ENCODE results near the gene CLPSL2. TPM values are rescaled to one million over a fixed set of nuclear protein-coding genes. Genes with fewer than 3 reads are reported as not detected.

The CLPSL2 gene
- total RNA-seq, 1 donor from 2014 or later: not detected

Other genes with a start within 250 kb of the CLPSL2 start
- gene FKBP5, start 87.7 kb upstream of the CLPSL2 start, total RNA-seq: 10.3 and 13.4 TPM in 2 replicates
- 0.16 and 0.37 TPM in 2 replicates for gene ARMC12, start 39.6 kb upstream of the CLPSL2 start, total RNA-seq
- gene CLPSL1, start 4.4 kb downstream of the CLPSL2 start, total RNA-seq: not detected in 2 replicates
- gene CLPS, start 20.7 kb downstream of the CLPSL2 start, total RNA-seq: not detected in 2 replicates
- not detected in 2 replicates for gene LHFPL5, start 28.8 kb downstream of the CLPSL2 start, total RNA-seq
- gene SRPK1, start 144.5 kb downstream of the CLPSL2 start, total RNA-seq: 22.5 and 23.3 TPM in 2 replicates
- gene SLC26A8, start 248.0 kb downstream of the CLPSL2 start, total RNA-seq: not detected in 2 replicates